Transverse colon (tissue), 4 donors: ENCODE measurements around the gene FBP2. TPM values are rescaled to one million over a fixed set of nuclear protein-coding genes. Genes with fewer than 3 reads are reported as not detected.
A peak's percentile ranks its signal among the peaks of the same experiment; 100 is the strongest.

Source experiments
- DNase-seq: peaks from one replicate; pipeline ENCODE4 v3.0.0-alpha.2; 2019
- H3K27ac ChIP-seq, 4 donors: fragments of 200-600 bp; sonication (generic); 2 replicates each; pipeline ENCODE4 v1.5.1; 2016 to 2018; ENCODE audit warnings: inconsistent platforms in 4 of 4
- H3K27me3 ChIP-seq: fragments of 200-600 bp; sonication (generic); 2 replicates; pipeline ENCODE4 v1.5.1; 2017; ENCODE audit warnings: inconsistent platforms
- H3K36me3 ChIP-seq, 4 donors: fragments of 200-600 bp; sonication (generic); 2 replicates each; pipeline ENCODE4 v1.5.1; 2017 to 2019; ENCODE audit warnings: inconsistent platforms in 4 of 4
- H3K4me1 ChIP-seq, 4 donors: fragments of 200-600 bp; sonication (generic); 2 replicates each; pipeline ENCODE4 v1.5.1; 2017 to 2020; ENCODE audit warnings: inconsistent platforms in 4 of 4
- H3K4me3 ChIP-seq, 4 donors: fragments of 200-600 bp; sonication (generic); 1 replicate in 1 of 4; 2 replicates in 3 of 4; pipeline versions ENCODE4 v1.5.1 to v1.6.1; 2017 to 2019; ENCODE audit warnings: inconsistent platforms in 4 of 4
- H3K9me3 ChIP-seq, 2 donors: fragments of 200-600 bp; sonication (generic); 2 replicates each; pipeline ENCODE4 v1.5.1; 2017 to 2019; ENCODE audit warnings: inconsistent platforms in 2 of 2
- EP300 ChIP-seq: sonication (generic); formaldehyde crosslinking; IDR thresholded peaks from one replicate; pipeline ENCODE4 v1.6.1; 2017; ENCODE audit warnings: antibody characterized with exemption, low read depth
- POLR2A ChIP-seq: fragments of 450-650 bp; IDR thresholded peaks from one replicate; pipeline ENCODE4 v1.6.1; 2016; ENCODE audit warnings: antibody characterized with exemption, mild to moderate bottlenecking, moderate library complexity
- POLR2AphosphoS5 ChIP-seq, 3 donors: sonication (generic); formaldehyde crosslinking; IDR thresholded peaks; one replicate each; pipeline ENCODE4 v1.6.1; 2016; ENCODE audit warnings: antibody characterized with exemption in 3 of 3
- WGBS, 2 donors: methylation state at CpG; one replicate each; pipeline ENCODE4 v1.1.5; 2018; ENCODE audit warnings: low coverage in 1 of 2; 5-methylcytosine and 5-hydroxymethylcytosine counted together
- in situ Hi-C, 4 donors: fragments of 200-750 bp; cut with MboI; loops; one replicate each; pipeline versions ENCODE4 v1.15.0 to v1.15.1; 2017; ENCODE audit warnings: low sequenced_read_pairs in 3 of 4, low pct_ligation_motif_present in 1 of 4, low pct_unique_long_range_greater_than_20kb in 1 of 4
- intact Hi-C: fragments of 100-400 bp; cut with DNase I; formaldehyde crosslinking; loops from one replicate; pipeline ENCODE4 v1.15.1; 2023; ENCODE audit warnings: low total_unique reads
- total RNA-seq, 4 donors: library from RNA; depleted of rRNA; stranded (reverse); fragments of >200 nt; gene quantifications; one replicate each; pipeline ENCODE4 v1.1.0, GENCODE V29; 2016
- TF ChIP-seq, protein P1 (sequence below), 5 experiments: fragments of 200-600 bp in 3 of 5; fragments of 450-650 bp in 2 of 5; sonication (generic) in 3 of 5; IDR thresholded peaks; 1 replicate in 2 of 5; 2 replicates in 3 of 5; pipeline ENCODE4 v1.5.1; 2016 to 2017; ENCODE audit warnings: antibody characterized with exemption in 5 of 5, inconsistent platforms in 3 of 5, mild to moderate bottlenecking in 2 of 5, moderate library complexity in 1 of 5

FBP2 gene
- total RNA-seq, 4 donors from 2014 or later: not detected

DNA sequence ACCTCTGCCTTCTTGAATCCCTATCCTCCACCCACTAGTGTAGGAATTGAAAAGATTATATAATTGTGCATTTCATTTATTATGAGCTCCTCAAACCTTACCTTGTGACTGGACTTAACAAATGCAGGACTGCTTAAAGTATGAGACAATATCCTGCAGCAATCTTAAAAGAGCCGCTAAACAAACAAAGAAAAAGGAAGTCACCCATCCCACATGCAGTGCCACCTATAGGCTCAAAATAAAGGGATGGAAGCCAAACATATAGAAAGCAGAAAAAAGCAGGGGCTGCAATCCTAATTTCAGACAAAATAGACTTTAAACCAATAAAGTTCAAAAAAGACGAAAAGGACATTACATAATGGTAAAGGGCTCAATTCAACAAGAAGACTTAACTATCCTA lies 30.1 kb downstream of the FBP2 start:
- Histone ChIP-seq H3K4me1 (no peaks in the 10 kb centered on the region), H3K27me3 (no peaks in the 10 kb centered on the region), H3K9me3 (no peaks in the 10 kb centered on the region), H3K36me3 (no peaks in the 10 kb centered on the region), H3K27ac (no peak overlapping the region), H3K4me3 (no peak overlapping the region)
- WGBS, 2 donors: 48 to 85% methylated on average over 2 of the region's 2 CpGs
- no peak for DNase-seq
- intact Hi-C loops: no loop called here
- in situ Hi-C loops: no loop called here
- TF ChIP-seq POLR2AphosphoS5 (IDR thresholded peaks at IDR 0.05) (no peak), POLR2A (no peak), EP300 (no peak)
- TF ChIP-seq, protein P1, sequence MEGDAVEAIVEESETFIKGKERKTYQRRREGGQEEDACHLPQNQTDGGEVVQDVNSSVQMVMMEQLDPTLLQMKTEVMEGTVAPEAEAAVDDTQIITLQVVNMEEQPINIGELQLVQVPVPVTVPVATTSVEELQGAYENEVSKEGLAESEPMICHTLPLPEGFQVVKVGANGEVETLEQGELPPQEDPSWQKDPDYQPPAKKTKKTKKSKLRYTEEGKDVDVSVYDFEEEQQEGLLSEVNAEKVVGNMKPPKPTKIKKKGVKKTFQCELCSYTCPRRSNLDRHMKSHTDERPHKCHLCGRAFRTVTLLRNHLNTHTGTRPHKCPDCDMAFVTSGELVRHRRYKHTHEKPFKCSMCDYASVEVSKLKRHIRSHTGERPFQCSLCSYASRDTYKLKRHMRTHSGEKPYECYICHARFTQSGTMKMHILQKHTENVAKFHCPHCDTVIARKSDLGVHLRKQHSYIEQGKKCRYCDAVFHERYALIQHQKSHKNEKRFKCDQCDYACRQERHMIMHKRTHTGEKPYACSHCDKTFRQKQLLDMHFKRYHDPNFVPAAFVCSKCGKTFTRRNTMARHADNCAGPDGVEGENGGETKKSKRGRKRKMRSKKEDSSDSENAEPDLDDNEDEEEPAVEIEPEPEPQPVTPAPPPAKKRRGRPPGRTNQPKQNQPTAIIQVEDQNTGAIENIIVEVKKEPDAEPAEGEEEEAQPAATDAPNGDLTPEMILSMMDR (IDR thresholded peaks at IDR 0.05): no peak

DNA sequence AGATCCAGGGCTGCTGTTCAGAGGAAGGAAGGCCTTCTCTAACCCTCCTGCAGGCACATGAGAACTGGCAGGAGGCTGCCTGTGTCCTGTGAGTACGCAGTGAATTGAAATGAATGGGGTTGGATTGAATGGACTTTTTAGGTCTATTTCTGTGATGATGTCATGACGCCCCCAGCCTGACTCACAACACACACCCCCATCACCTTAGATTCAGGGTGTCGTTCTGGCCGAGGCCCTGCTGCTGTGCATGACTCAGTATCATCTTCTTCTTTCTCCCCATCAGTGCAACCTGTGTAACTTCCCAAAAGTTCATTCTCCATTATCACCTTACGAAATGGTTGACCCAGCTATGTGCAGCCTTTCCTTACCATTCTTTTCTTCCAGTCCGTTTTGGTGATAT lies 33.4 kb downstream of the FBP2 start:
- Histone ChIP-seq H3K27me3 (no peaks in the 10 kb centered on the region), H3K27ac (no peak overlapping the region), H3K4me1 (no peaks in the 10 kb centered on the region), H3K4me3 (no peak overlapping the region), H3K36me3 (no peaks in the 10 kb centered on the region), H3K9me3 (no peaks in the 10 kb centered on the region)
- intact Hi-C loops: no loop called here
- DNase-seq: no peak
- TF ChIP-seq POLR2A (no peak), EP300 (no peak), POLR2AphosphoS5 (IDR thresholded peaks at IDR 0.05) (no peak)
- TF ChIP-seq, protein P1 (IDR thresholded peaks at IDR 0.05): no peak
- in situ Hi-C loops: no loop called here
- 90 to 92% methylated on average over 5 to 6 of the region's 6 CpGs for WGBS, 2 donors

DNA sequence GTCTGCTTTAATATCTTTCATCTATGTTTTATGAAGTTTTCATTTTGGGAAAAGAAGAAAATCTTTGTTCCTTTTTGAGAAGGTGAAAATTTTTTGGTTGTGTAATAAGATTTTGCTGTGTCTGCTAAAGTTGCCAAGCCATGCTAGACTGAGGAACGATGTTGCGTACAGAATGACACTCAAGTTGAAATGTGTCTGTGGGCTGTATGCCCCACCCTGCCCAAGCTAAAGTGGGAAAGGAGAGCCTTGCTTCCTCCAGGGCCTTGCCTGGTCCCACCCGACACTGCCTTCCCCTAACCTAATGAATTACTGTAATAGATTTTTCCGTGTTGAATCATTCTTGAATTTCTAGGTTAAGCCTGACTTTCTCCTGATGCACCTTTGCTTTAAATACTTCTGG lies 36.2 kb downstream of the FBP2 start:
- intact Hi-C loops: no loop called here

DNA sequence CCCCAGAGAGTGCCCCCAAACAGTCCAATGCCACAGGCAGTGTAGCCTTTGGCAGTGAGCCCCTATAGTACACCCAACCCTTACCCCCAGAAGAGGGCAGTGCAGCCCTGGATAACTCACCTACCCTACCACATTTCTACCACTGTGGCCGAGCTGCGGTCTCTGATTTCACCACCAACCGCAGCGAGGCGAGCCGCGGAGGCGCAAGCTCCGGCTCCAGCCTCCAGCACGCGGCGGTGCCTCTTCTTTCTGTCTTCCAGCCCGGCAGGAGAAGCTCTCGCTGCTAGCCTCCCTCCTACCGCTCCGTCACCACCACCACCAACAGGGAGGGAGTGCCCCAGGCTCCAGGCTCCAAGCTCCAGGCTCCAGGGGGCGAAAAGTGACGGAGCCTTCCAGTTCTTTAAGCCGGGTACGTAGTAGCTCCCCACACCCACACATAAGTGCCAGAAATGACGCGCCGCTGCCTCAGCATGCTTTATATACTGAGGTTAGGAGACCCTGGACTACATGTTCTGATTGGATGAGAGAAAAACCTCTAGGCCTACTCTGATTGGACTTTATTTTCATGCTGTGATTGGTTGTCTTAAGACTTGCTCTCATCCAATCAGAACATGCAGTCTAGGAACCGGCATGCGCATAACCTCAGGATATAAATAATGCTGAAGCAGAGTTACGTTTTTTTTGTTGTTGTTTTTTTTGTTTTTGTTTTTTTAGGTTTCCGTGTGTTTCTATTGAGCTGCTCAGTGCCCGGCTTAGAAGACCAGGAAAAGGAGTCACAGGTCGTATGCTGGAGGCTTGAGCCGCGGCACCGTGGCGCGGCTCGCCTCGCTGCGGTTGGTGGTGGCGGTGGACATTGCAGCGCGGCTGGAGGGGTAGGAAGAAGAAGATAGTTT lies 38.9 kb downstream of the FBP2 start, which contains the start of gene PCAT7:
TSS of gene PCAT7 (plus strand) at position 645 of the 893 bp plus-strand sequence.
- H3K4me1 ChIP-seq: peaks cover 0 to 4% (median 1%) of the 10 kb centered on the region in 4 donors
- in situ Hi-C loops: no loop called here
- TF ChIP-seq POLR2A: peak; percentile 55
- peak in 2 of 3 donors; percentile 39 to 70 for TF ChIP-seq POLR2AphosphoS5 (IDR thresholded peaks at IDR 0.05)
- TF ChIP-seq, protein P1 (IDR thresholded peaks at IDR 0.05): peak; percentile 35 to 98 (median 54)
- no peak for TF ChIP-seq EP300
- intact Hi-C loops: no loop called here
- no peaks in the 10 kb centered on the region for H3K27me3 ChIP-seq
- peak within 1 kb of the TSS; percentile 81 to 86 (median 82) for H3K27ac ChIP-seq
- no peaks in the 10 kb centered on the region for H3K36me3 ChIP-seq
- H3K4me3 ChIP-seq: peak within 1 kb of the TSS in 3 of 4 donors; percentile 32 to 51 (median 38)
- no peaks in the 10 kb centered on the region for H3K9me3 ChIP-seq
- peak; percentile 84 for DNase-seq
- WGBS, 2 donors: 66 to 88% methylated on average over 13 to 40 of the region's 40 CpGs

More for the DNA sequence above, 36.2 kb downstream of the FBP2 start:
- TF ChIP-seq POLR2AphosphoS5 (IDR thresholded peaks at IDR 0.05): no peak
- Histone ChIP-seq H3K4me3 (no peak overlapping the region), H3K27me3 (no peaks in the 10 kb centered on the region), H3K4me1 (peaks cover 0 to 4% (median 1%) of the 10 kb centered on the region in 4 donors), H3K36me3 (no peaks in the 10 kb centered on the region), H3K9me3 (no peaks in the 10 kb centered on the region), H3K27ac (no peak overlapping the region)
- no peak for DNase-seq
- WGBS, 2 donors: 81 to 91% methylated on average over 3 to 4 of the region's 4 CpGs
- in situ Hi-C loops: no loop called here
